Thymus (tissue), 11 donors: Measurements from ENCODE around the gene PRLH. TPM values are rescaled to one million over a fixed set of nuclear protein-coding genes. Genes with fewer than 3 reads are reported as not detected.

Experiments
- DNase-seq, 9 donors: peaks; one replicate each; pipeline ENCODE4 v3.0.0-alpha.2; 2013; ENCODE audit warnings: low spot score in 9 of 9, low read depth in 6 of 9, missing footprints in 1 of 9
- H3K27ac ChIP-seq, 2 donors: one replicate each; pipeline ENCODE4 v1.5.1; 2013; ENCODE audit warnings: control low read depth in 1 of 2, low read depth in 1 of 2, low read length in 1 of 2, mild to moderate bottlenecking in 1 of 2, moderate library complexity in 1 of 2
- H3K27me3 ChIP-seq, 2 donors: one replicate each; pipeline ENCODE4 v1.5.1; 2013; ENCODE audit warnings: low read length in 1 of 2; ENCODE audit not compliant: control insufficient read depth in 2 of 2, insufficient read depth in 1 of 2
- H3K36me3 ChIP-seq, 2 donors: one replicate each; pipeline ENCODE4 v1.5.1; 2013; ENCODE audit warnings: low read length in 1 of 2, mild to moderate bottlenecking in 1 of 2, moderate library complexity in 1 of 2; ENCODE audit not compliant: control insufficient read depth in 2 of 2, insufficient read depth in 2 of 2
- H3K4me1 ChIP-seq, 2 donors: one replicate each; pipeline ENCODE4 v1.5.1; 2013; ENCODE audit warnings: low read length in 2 of 2; ENCODE audit not compliant: control insufficient read depth in 2 of 2, insufficient read depth in 2 of 2
- H3K4me3 ChIP-seq, 2 donors: one replicate each; pipeline ENCODE4 v1.5.1; 2013; ENCODE audit warnings: low read length in 2 of 2, control low read depth in 1 of 2, mild to moderate bottlenecking in 1 of 2
- H3K9me3 ChIP-seq, 2 donors: one replicate each; pipeline ENCODE4 v1.5.1; 2013; ENCODE audit warnings: low read length in 1 of 2, mild to moderate bottlenecking in 1 of 2; ENCODE audit not compliant: control insufficient read depth in 2 of 2, insufficient read depth in 1 of 2
- WGBS: extraction: QIAGEN DNeasy Blood & Tissue Kit; methylation state at CpG from one replicate; pipeline ENCODE4 v1.1.7; 2013; 5-methylcytosine and 5-hydroxymethylcytosine counted together
- polyA plus RNA-seq: library from polyadenylated mRNA; stranded (reverse); fragments of 200-250 nt; gene quantifications from one replicate; pipeline ENCODE4 v1.2.3, GENCODE V29; 2013
- total RNA-seq: library from RNA; stranded (reverse); fragments of 120-200 nt; gene quantifications from one replicate; pipeline ENCODE4 v1.2.4, GENCODE V29; 2013
- donor health status: healthy.

PRLH gene
- total and polyA plus RNA-seq, 2 donors = not detected

GRCh38 chr2:237527766-237528165 lies 38.6 kb upstream of the PRLH start:
- Histone ChIP-seq H3K27ac (no peak overlapping the region), H3K4me1 (no peaks in the 10 kb centered on the region), H3K4me3 (no peak overlapping the region), H3K27me3 (no peaks in the 10 kb centered on the region), H3K9me3 (no peaks in the 10 kb centered on the region), H3K36me3 (no peaks in the 10 kb centered on the region)
- no peak for DNase-seq
- 97% methylated on average over 5 of the region's 5 CpGs for WGBS

DNA sequence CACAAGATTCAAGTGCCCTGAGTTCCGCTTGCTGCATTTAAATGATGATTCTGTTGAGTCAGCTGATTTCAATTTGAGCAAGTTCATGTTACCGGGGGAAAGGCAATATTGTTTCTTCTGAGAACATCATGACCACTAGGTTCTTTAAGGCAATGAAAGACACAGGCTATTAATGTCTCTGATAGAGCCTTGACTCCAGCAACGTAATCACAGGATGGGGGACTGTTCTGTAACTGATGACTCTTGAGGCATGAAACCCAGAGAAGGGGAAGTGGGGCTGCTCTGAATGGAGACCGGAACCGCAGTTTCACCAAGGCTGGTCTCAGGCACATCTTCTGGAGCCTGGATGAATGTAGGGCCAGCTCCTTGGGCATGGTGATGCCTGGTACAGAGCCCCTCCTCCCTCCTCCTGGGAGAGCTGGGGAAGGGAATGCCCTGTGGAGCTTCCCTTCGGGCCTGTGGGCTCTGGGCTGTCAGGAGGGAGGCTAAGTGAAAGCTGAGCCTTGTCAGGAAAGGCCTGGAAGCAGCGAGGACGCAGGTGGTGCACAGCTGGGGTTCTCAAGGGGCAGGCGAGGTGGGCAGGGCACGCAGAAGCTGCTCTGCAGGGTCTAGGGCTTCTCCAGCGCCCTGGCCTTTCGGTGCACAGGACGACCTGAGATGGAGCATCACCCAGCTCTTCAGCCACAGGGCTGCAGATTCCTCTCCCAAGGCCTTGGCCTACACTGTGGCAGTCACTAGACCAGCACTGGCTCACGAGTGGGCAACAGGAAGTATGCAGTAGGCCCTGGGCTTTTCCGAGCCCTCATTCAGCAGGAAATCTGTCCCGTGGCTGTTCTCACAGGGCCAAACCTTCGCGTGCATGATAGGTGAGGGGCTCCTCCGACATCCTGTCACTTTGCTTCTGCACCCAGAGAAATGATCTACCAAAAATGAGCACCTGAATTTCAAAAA lies 36.6 kb upstream of the PRLH start:
- H3K4me1 ChIP-seq = no peaks in the 10 kb centered on the region
- WGBS = 94% methylated on average over 19 of the region's 19 CpGs
- no peaks in the 10 kb centered on the region for H3K9me3 ChIP-seq
- no peak for DNase-seq
- H3K27me3 ChIP-seq = no peaks in the 10 kb centered on the region
- no peak overlapping the region for H3K27ac ChIP-seq
- H3K36me3 ChIP-seq = no peaks in the 10 kb centered on the region
- H3K4me3 ChIP-seq = no peak overlapping the region

- DNase-seq = no peak
- H3K36me3 ChIP-seq = no peaks in the 10 kb centered on the region
- no peaks in the 10 kb centered on the region for H3K27me3 ChIP-seq
- no peak overlapping the region for H3K4me3 ChIP-seq
- 96% methylated on average over 12 of the region's 12 CpGs for WGBS
- H3K4me1 ChIP-seq = no peaks in the 10 kb centered on the region
- no peak overlapping the region for H3K27ac ChIP-seq
- no peaks in the 10 kb centered on the region for H3K9me3 ChIP-seq
Measured at GRCh38 chr2:237530472-237531433, 35.6 kb upstream of the PRLH start.

GRCh38 chr2:237532160-237532559 lies 34.2 kb upstream of the PRLH start:
- Histone ChIP-seq H3K9me3 (no peaks in the 10 kb centered on the region), H3K4me3 (no peak overlapping the region), H3K27me3 (no peaks in the 10 kb centered on the region), H3K4me1 (no peaks in the 10 kb centered on the region), H3K36me3 (no peaks in the 10 kb centered on the region), H3K27ac (no peak overlapping the region)
- no peak for DNase-seq
- 76% methylated on average over 11 of the region's 11 CpGs for WGBS

- Histone ChIP-seq H3K4me3 (no peak overlapping the region), H3K27me3 (peaks cover 0 to 3% of the 10 kb centered on the region in 2 donors), H3K9me3 (peaks cover 0 to under 1% of the 10 kb centered on the region in 2 donors), H3K4me1 (no peaks in the 10 kb centered on the region), H3K36me3 (no peaks in the 10 kb centered on the region), H3K27ac (no peak overlapping the region)
- no peak for DNase-seq
- WGBS = 96% methylated on average over 7 of the region's 7 CpGs
Measured at GRCh38 chr2:237533668-237534161, 32.7 kb upstream of the PRLH start.

- Histone ChIP-seq H3K4me1 (no peaks in the 10 kb centered on the region), H3K36me3 (no peaks in the 10 kb centered on the region)
- WGBS = 96% methylated on average over 1 of the region's 1 CpG
Measured at GRCh38 chr2:237534380-237534779, 32.0 kb upstream of the PRLH start.

GRCh38 chr2:237535385-237536082 lies 30.8 kb upstream of the PRLH start:
- Histone ChIP-seq H3K27ac (no peak overlapping the region), H3K27me3 (peaks cover 0 to 3% of the 10 kb centered on the region in 2 donors), H3K4me3 (no peak overlapping the region), H3K4me1 (no peaks in the 10 kb centered on the region), H3K36me3 (no peaks in the 10 kb centered on the region), H3K9me3 (peaks cover 0 to 2% of the 10 kb centered on the region in 2 donors)
- no peak for DNase-seq
- 92% methylated on average over 8 of the region's 8 CpGs for WGBS

More at GRCh38 chr2:237534380-237534779, 32.0 kb upstream of the PRLH start:
- Histone ChIP-seq H3K9me3 (peaks cover 0 to 2% of the 10 kb centered on the region in 2 donors), H3K27me3 (peaks cover 0 to 3% of the 10 kb centered on the region in 2 donors), H3K27ac (no peak overlapping the region), H3K4me3 (no peak overlapping the region)
- DNase-seq = no peak

DNA sequence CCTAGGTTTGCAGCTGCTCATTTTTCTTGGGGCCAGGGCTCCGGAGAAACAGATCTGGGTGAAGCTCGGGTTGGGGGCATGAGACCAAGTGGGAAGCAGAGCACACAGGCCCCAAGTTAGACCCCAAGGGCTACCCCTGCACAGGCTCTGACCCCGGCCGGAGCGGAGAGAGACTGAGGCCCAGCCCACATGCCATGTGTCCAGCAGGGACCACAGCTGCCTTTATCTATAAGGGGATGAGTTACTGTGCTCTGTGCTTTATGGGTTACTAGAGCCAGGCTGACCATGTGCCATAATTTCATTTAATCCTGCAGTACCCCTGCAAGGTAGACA lies 30.3 kb upstream of the PRLH start:
- H3K27ac ChIP-seq = no peak overlapping the region
- no peak overlapping the region for H3K4me3 ChIP-seq
- no peaks in the 10 kb centered on the region for H3K36me3 ChIP-seq
- peaks cover 0 to 2% of the 10 kb centered on the region in 2 donors for H3K9me3 ChIP-seq
- no peak for DNase-seq
- H3K27me3 ChIP-seq = peaks cover 0 to 3% of the 10 kb centered on the region in 2 donors
- no peaks in the 10 kb centered on the region for H3K4me1 ChIP-seq
- WGBS = 80% methylated on average over 5 of the region's 5 CpGs
